Measurements from ENCODE around the gene SCLY. TPM values are rescaled to one million over a fixed set of nuclear protein-coding genes. Genes with fewer than 3 reads are reported as not detected.
A peak's percentile ranks its signal among the peaks of the same experiment; 100 is the strongest.

SCLY gene
- 49.2 and 55.1 TPM in 2 replicates for total RNA-seq
- long read RNA-seq, partial matches to known transcripts, result 2 of 9 reads
- long read RNA-seq, other reads (novel, unspliced or antisense), result 5 of 9 reads

- Mint-ChIP-seq H3K27ac (peak within 1 kb of the TSS; percentile 94), H3K9me3 (ENCODE audit: low read depth) (peaks cover 2% of the 10 kb centered on the region), H3K4me3 (ENCODE audit: low read depth) (peak within 1 kb of the TSS; percentile 82), H3K4me1 (ENCODE audit: low read depth) (peaks cover 39% of the 10 kb centered on the region), H3K27me3 (peaks cover 3% of the 10 kb centered on the region), H3K36me3 (ENCODE audit: insufficient read depth) (peaks cover 4% of the 10 kb centered on the region)
- DNase-seq (ENCODE audit: low spot score, unreplicated experiment), result peak; percentile 95
- TF ChIP-seq CTCF (IDR thresholded peaks at IDR 0.05; ENCODE audit: unreplicated experiment), result no peak
These were observed at the start of gene SCLY for GRCh38 chr2:238060542-238061314. Gene SCLY, plus strand, starts transcription at chr2:238061001. Its CDS starts 54 bp downstream, at chr2:238061055.

GRCh38 chr2:238013806-238014205, 47.0 kb upstream of the SCLY start:
- no peak for TF ChIP-seq CTCF (IDR thresholded peaks at IDR 0.05; ENCODE audit: unreplicated experiment)
- H3K36me3 Mint-ChIP-seq (ENCODE audit: insufficient read depth), result peaks cover 4% of the 10 kb centered on the region
- no peaks in the 10 kb centered on the region for H3K27me3 Mint-ChIP-seq
- H3K4me1 Mint-ChIP-seq (ENCODE audit: low read depth), result no peaks in the 10 kb centered on the region
- H3K4me3 Mint-ChIP-seq (ENCODE audit: low read depth), result no peak overlapping the region
- no peak overlapping the region for H3K27ac Mint-ChIP-seq
- H3K9me3 Mint-ChIP-seq (ENCODE audit: low read depth), result no peaks in the 10 kb centered on the region
- no peak for DNase-seq (ENCODE audit: low spot score, unreplicated experiment)

- DNase-seq (ENCODE audit: low spot score, unreplicated experiment), result no peak
- peak; percentile 20 for TF ChIP-seq CTCF (IDR thresholded peaks at IDR 0.05; ENCODE audit: unreplicated experiment)
- H3K9me3 Mint-ChIP-seq (ENCODE audit: low read depth), result no peaks in the 10 kb centered on the region
These were observed 45.1 kb upstream of the SCLY start for GRCh38 chr2:238015705-238016104.

GRCh38 chr2:238016526-238016925, 44.3 kb upstream of the SCLY start:
- DNase-seq (ENCODE audit: low spot score, unreplicated experiment), result no peak
- peaks cover 5% of the 10 kb centered on the region for H3K36me3 Mint-ChIP-seq (ENCODE audit: insufficient read depth)
- H3K27me3 Mint-ChIP-seq, result no peaks in the 10 kb centered on the region
- no peaks in the 10 kb centered on the region for H3K9me3 Mint-ChIP-seq (ENCODE audit: low read depth)
- H3K4me1 Mint-ChIP-seq (ENCODE audit: low read depth), result no peaks in the 10 kb centered on the region
- no peak for TF ChIP-seq CTCF (IDR thresholded peaks at IDR 0.05; ENCODE audit: unreplicated experiment)
- no peak overlapping the region for H3K4me3 Mint-ChIP-seq (ENCODE audit: low read depth)
- no peak overlapping the region for H3K27ac Mint-ChIP-seq

More at GRCh38 chr2:238015705-238016104, 45.1 kb upstream of the SCLY start:
- no peak overlapping the region for H3K27ac Mint-ChIP-seq
- H3K27me3 Mint-ChIP-seq, result no peaks in the 10 kb centered on the region
- H3K36me3 Mint-ChIP-seq (ENCODE audit: insufficient read depth), result peaks cover 5% of the 10 kb centered on the region
- H3K4me1 Mint-ChIP-seq (ENCODE audit: low read depth), result no peaks in the 10 kb centered on the region
- no peak overlapping the region for H3K4me3 Mint-ChIP-seq (ENCODE audit: low read depth)

- Mint-ChIP-seq H3K9me3 (ENCODE audit: low read depth) (no peaks in the 10 kb centered on the region), H3K4me3 (ENCODE audit: low read depth) (no peak overlapping the region), H3K4me1 (ENCODE audit: low read depth) (no peaks in the 10 kb centered on the region), H3K36me3 (ENCODE audit: insufficient read depth) (peaks cover 5% of the 10 kb centered on the region), H3K27me3 (no peaks in the 10 kb centered on the region), H3K27ac (no peak overlapping the region)
- TF ChIP-seq CTCF (IDR thresholded peaks at IDR 0.05; ENCODE audit: unreplicated experiment), result no peak
- no peak for DNase-seq (ENCODE audit: low spot score, unreplicated experiment)
These were observed 40.8 kb upstream of the SCLY start for GRCh38 chr2:238019962-238020361.

All from progenitor cell of endocrine pancreas (in vitro differentiated cells).